K562 (cell line): ENCODE data around the gene GADL1. TPM values are rescaled to one million over a fixed set of nuclear protein-coding genes. Genes with fewer than 3 reads are reported as not detected.
A peak's percentile ranks its signal among the peaks of the same experiment; 100 is the strongest.

Experiments
- ATAC-seq: fragments of 200-7000 bp; cut with Tn5 transposase; 3 replicates; pipeline ENCODE4 v1.9.1; 2020; ENCODE audit warnings: moderate library complexity
- BruUV-seq: library from RNA; stranded (reverse); fragments of 400-500 nt; replicated peaks from 2 replicates; lab custom pipeline; 2021; lab: Mats Ljungman, UMichigan
- CTCF ChIA-PET: fragments of 300-600 bp; formaldehyde crosslinking; extraction: SDS; loops from one replicate; lab custom pipeline; 2021; ENCODE audit warnings: low intra/inter-chr PET ratio; lab: Yijun Ruan, JAX
- POLR2A ChIA-PET: fragments of 300-600, 350-650 bp; sonication (Branson Sonifier 250); formaldehyde crosslinking; extraction: SDS; loops from one replicate; lab custom pipeline; 2021; ENCODE audit warnings: antibody characterized with exemption, inconsistent platforms; lab: Yijun Ruan, JAX
- DNase-seq, 4 experiments: peaks; one replicate each; pipeline versions ENCODE4 v3.0.0 to v3.0.0-alpha.2; 2011 to 2018; ENCODE audit warnings: low spot score in 3 of 4, mixed read lengths in 3 of 4; ENCODE audit errors: extremely low read depth in 1 of 4
- FAIRE-seq: peaks from 2 replicates; lab custom pipeline; 2011; peaks lifted over from hg19 to GRCh38; lab: Jason Lieb, UNC
- H2AFZ ChIP-seq: 2 replicates; pipeline ENCODE4 v1.6.0; 2011; ENCODE audit warnings: low read depth, low read length, control low read depth, inconsistent platforms
- H3K27ac ChIP-seq: fragments of 200-600 bp; 3 replicates; pipeline ENCODE4 v1.8.0; 2011; ENCODE audit warnings: low read depth, mild to moderate bottlenecking, control low read depth, inconsistent platforms, low read length, moderate library complexity, mixed read lengths; ENCODE audit errors: extremely low read depth
- H3K27me3 ChIP-seq, 2 experiments: fragments of 300-600 bp in 1 of 2; 2 replicates in 1 of 2; 3 replicates in 1 of 2; pipeline versions ENCODE4 v1.6.0 to v1.8.0; 2011; ENCODE audit warnings: inconsistent platforms in 2 of 2, low read length in 2 of 2, mild to moderate bottlenecking in 1 of 2, mixed read lengths in 1 of 2, moderate library complexity in 1 of 2; ENCODE audit not compliant: control insufficient read depth in 2 of 2, insufficient read depth in 2 of 2
- H3K36me3 ChIP-seq: fragments of 300-600 bp; 3 replicates; pipeline ENCODE4 v1.8.0; 2011; ENCODE audit warnings: mild to moderate bottlenecking, low read length, inconsistent platforms; ENCODE audit not compliant: control insufficient read depth, insufficient read depth
- H3K4me1 ChIP-seq, 2 experiments: fragments of 200-600 bp in 1 of 2; replicated peaks in 1 of 2; 2 replicates in 1 of 2; 3 replicates in 1 of 2; pipeline versions ENCODE4 v1.5.1 to v1.8.0; 2011; ENCODE audit warnings: inconsistent platforms in 2 of 2, low read length in 2 of 2, mild to moderate bottlenecking in 1 of 2, mixed read lengths in 1 of 2, moderate library complexity in 1 of 2; ENCODE audit not compliant: control insufficient read depth in 2 of 2, insufficient read depth in 2 of 2
- H3K4me2 ChIP-seq: 2 replicates; pipeline ENCODE4 v1.6.1; 2011; ENCODE audit warnings: low read length, control low read depth, inconsistent platforms, mixed read lengths; ENCODE audit not compliant: insufficient read depth
- H3K4me3 ChIP-seq: fragments of 200-600 bp; sonication (generic), shearing (Covaris generic); 2 replicates; pipeline ENCODE4 v1.5.1; 2016; ENCODE audit warnings: control low read depth, inconsistent platforms
- H3K79me2 ChIP-seq: fragments of 200-600 bp; 3 replicates; pipeline ENCODE4 v1.8.0; 2011; ENCODE audit warnings: low read length, inconsistent platforms; ENCODE audit not compliant: control insufficient read depth, insufficient read depth
- H3K9ac ChIP-seq, 2 experiments: 2 replicates each; pipeline versions ENCODE4 v1.6.0 to v1.6.1; 2011; ENCODE audit warnings: low read depth in 2 of 2, low read length in 2 of 2, control low read depth in 1 of 2, inconsistent platforms in 1 of 2, mild to moderate bottlenecking in 1 of 2, mixed read lengths in 1 of 2; ENCODE audit not compliant: insufficient read depth in 1 of 2
- H3K9me1 ChIP-seq: one replicate; pipeline ENCODE4 v1.6.0; 2011; ENCODE audit warnings: inconsistent platforms, mild to moderate bottlenecking, low read length, moderate library complexity; ENCODE audit not compliant: control insufficient read depth, insufficient read depth
- H3K9me3 ChIP-seq: replicated peaks from 2 replicates; pipeline ENCODE4 v1.5.1; 2011; ENCODE audit warnings: low read depth, low read length, inconsistent platforms; ENCODE audit not compliant: control insufficient read depth, insufficient read depth
- H4K20me1 ChIP-seq: replicated peaks from 2 replicates; pipeline ENCODE4 v1.6.1; 2011; ENCODE audit warnings: low read length, inconsistent platforms, mixed read lengths; ENCODE audit not compliant: control insufficient read depth, insufficient read depth
- DEAF1 ChIP-seq: fragments of 450-650 bp; formaldehyde crosslinking; IDR thresholded peaks from 2 replicates; pipeline ENCODE4 v1.4.0; 2020; ENCODE audit warnings: mild to moderate bottlenecking, moderate library complexity
- KAT2B ChIP-seq: IDR thresholded peaks from one replicate; pipeline ENCODE4 v1.6.1; 2012; ENCODE audit warnings: low read depth, mild to moderate bottlenecking, control low read depth, inconsistent platforms, low read length, moderate library complexity
- RAD21 ChIP-seq, 2 experiments: fragments of 250-450 bp in 1 of 2; fragments of 450-650 bp in 1 of 2; sonication (Bioruptor Pico) in 1 of 2; formaldehyde crosslinking in 1 of 2; IDR thresholded peaks in 1 of 2; conservative IDR thresholded peaks in 1 of 2; 2 replicates each; pipeline versions ENCODE4 v1.4.0 to v1.8.0; 2020 to 2022; ENCODE audit warnings: mild to moderate bottlenecking in 2 of 2, moderate library complexity in 1 of 2
- TARDBP ChIP-seq: fragments of 450-650 bp; IDR thresholded peaks from 2 replicates; pipeline ENCODE4 v1.6.1; 2016
- WGBS: fragments of 100-300 bp; shearing (Covaris generic); methylation state at CpG from one replicate; pipeline ENCODE4 v1.1.6; 2016; ENCODE audit warnings: low coverage, mixed read lengths; ENCODE audit not compliant: insufficient coverage; ENCODE audit errors: missing lambda C conversion rate; 5-methylcytosine and 5-hydroxymethylcytosine counted together
- in situ Hi-C: fragments of 300-500 bp; cut with MboI; formaldehyde crosslinking; loops from 4 replicates; pipeline ENCODE4 v1.15.0; 2018; ENCODE audit warnings: inconsistent platforms, mixed read lengths
- intact Hi-C: fragments of 100-400 bp; cut with micrococcal nuclease; formaldehyde crosslinking; loops from 2 replicates; pipeline ENCODE4 v1.14.2; 2022
- polyA plus RNA-seq, 8 experiments: library from polyadenylated mRNA; depleted of rRNA in 4 of 8; stranded (reverse) in 5 of 8; unstranded in 3 of 8; fragments of >200 nt; fragmentation: Nextera tagmentation in 2 of 8; fragmentation: Illumina TruSeq in 1 of 8; extraction: Ambion mirVana in 2 of 8; extraction: Trizol in 1 of 8; gene quantifications; 2 replicates each; pipeline versions ENCODE4 v1.2.1 to v1.2.3, GENCODE V29; 2011 to 2014; ENCODE audit warnings: inconsistent platforms in 1 of 8, missing spikeins in 1 of 8
- total RNA-seq, 7 experiments: library from RNA; depleted of rRNA in 6 of 7; stranded (reverse); fragments of >200 nt in 6 of 7; fragmentation: Illumina TruSeq in 2 of 7; extraction: Trizol in 2 of 7; gene quantifications; 2 replicates each; pipeline versions ENCODE4 v1.2.1 to v1.2.3, GENCODE V29; 2011 to 2021; ENCODE audit warnings: low replicate concordance in 1 of 7
- TF ChIP-seq, protein P1 (sequence below), 2 experiments: fragments of 450-650 bp; formaldehyde crosslinking in 1 of 2; IDR thresholded peaks; 2 replicates each; pipeline versions ENCODE4 v1.4.0 to v1.6.1; 2014 to 2020; ENCODE audit warnings: mild to moderate bottlenecking in 2 of 2, borderline replicate concordance in 1 of 2, low read depth in 1 of 2
- TF ChIP-seq, protein P2 (sequence below), 3 experiments: IDR thresholded peaks in 2 of 3; conservative IDR thresholded peaks in 1 of 3; 2 replicates each; pipeline ENCODE4 v1.5.1; 2011 to 2012; ENCODE audit warnings: low read length in 3 of 3, mild to moderate bottlenecking in 3 of 3, control low read depth in 2 of 3, improper control_type of control experiment in 1 of 3, inconsistent platforms in 1 of 3, low read depth in 1 of 3, mixed read lengths in 1 of 3, moderate library complexity in 1 of 3; ENCODE audit not compliant: insufficient read depth in 2 of 3

GADL1 gene
- total and polyA plus RNA-seq, 9 of the 15 experiments (the other 6 are each of a cell fraction or from before 2014, with no cell fraction given), result 0.07 TPM; not detected in 8

GRCh38 chr3:30779686-30780287 is 114.7 kb downstream of the GADL1 start:
- POLR2A ChIA-PET, result no interaction called here
- Histone ChIP-seq H3K27ac (no peak overlapping the region), H3K4me2 (no peak overlapping the region), H3K4me1 (no peaks in the 10 kb centered on the region), H3K9me1 (no peaks in the 10 kb centered on the region), H3K9ac (no peak overlapping the region), H3K4me3 (no peak overlapping the region), H3K36me3 (no peaks in the 10 kb centered on the region), H3K79me2 (no peaks in the 10 kb centered on the region), H3K27me3 (no peaks in the 10 kb centered on the region), H4K20me1 (no peaks in the 10 kb centered on the region), H3K9me3 (no peaks in the 10 kb centered on the region), H2AFZ (no peak overlapping the region)
- ATAC-seq (no peak), FAIRE-seq (no peak), DNase-seq (peak in 2 of 4 experiments; percentile 8 to 28)
- CTCF ChIA-PET, result interaction anchor here (1.1 kb wide), 1 partner anchor 989 kb away, joined by 3 read pairs; no protein-coding TSS in a partner anchor
- in situ Hi-C loops, result loop anchor here (25.0 kb wide), 1 partner anchor 983 kb away; no protein-coding TSS in a partner anchor
- 0% methylated on average over 1 of the region's 1 CpG for WGBS
- intact Hi-C loops, result loop anchor here (5.0 to 10.0 kb wide), 2 partner anchors 353 to 915 kb away; no protein-coding TSS in a partner anchor
- BruUV-seq, result no TSS peak
- 0 out of 2 replicates have a peak, but pooled peaks have one; percentile 25 for TF ChIP-seq DEAF1 (CRISPR knock-in tag)
- peak; percentile 59 to 70 for TF ChIP-seq RAD21 (CRISPR knock-in tag; conservative IDR thresholded peaks at IDR 0.05 in 1 of 2, IDR thresholded peaks at IDR 0.05 in 1 of 2)
- TF ChIP-seq, protein P1, sequence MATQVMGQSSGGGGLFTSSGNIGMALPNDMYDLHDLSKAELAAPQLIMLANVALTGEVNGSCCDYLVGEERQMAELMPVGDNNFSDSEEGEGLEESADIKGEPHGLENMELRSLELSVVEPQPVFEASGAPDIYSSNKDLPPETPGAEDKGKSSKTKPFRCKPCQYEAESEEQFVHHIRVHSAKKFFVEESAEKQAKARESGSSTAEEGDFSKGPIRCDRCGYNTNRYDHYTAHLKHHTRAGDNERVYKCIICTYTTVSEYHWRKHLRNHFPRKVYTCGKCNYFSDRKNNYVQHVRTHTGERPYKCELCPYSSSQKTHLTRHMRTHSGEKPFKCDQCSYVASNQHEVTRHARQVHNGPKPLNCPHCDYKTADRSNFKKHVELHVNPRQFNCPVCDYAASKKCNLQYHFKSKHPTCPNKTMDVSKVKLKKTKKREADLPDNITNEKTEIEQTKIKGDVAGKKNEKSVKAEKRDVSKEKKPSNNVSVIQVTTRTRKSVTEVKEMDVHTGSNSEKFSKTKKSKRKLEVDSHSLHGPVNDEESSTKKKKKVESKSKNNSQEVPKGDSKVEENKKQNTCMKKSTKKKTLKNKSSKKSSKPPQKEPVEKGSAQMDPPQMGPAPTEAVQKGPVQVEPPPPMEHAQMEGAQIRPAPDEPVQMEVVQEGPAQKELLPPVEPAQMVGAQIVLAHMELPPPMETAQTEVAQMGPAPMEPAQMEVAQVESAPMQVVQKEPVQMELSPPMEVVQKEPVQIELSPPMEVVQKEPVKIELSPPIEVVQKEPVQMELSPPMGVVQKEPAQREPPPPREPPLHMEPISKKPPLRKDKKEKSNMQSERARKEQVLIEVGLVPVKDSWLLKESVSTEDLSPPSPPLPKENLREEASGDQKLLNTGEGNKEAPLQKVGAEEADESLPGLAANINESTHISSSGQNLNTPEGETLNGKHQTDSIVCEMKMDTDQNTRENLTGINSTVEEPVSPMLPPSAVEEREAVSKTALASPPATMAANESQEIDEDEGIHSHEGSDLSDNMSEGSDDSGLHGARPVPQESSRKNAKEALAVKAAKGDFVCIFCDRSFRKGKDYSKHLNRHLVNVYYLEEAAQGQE (IDR thresholded peaks at IDR 0.05; ENCODE audit: borderline replicate concordance), result 0 out of 2 replicates have a peak, but pooled peaks have one; percentile 6
- TF ChIP-seq, protein P1 (CRISPR knock-in tag; IDR thresholded peaks at IDR 0.05; ENCODE audit: low read depth), result no peak
- TF ChIP-seq, protein P2, sequence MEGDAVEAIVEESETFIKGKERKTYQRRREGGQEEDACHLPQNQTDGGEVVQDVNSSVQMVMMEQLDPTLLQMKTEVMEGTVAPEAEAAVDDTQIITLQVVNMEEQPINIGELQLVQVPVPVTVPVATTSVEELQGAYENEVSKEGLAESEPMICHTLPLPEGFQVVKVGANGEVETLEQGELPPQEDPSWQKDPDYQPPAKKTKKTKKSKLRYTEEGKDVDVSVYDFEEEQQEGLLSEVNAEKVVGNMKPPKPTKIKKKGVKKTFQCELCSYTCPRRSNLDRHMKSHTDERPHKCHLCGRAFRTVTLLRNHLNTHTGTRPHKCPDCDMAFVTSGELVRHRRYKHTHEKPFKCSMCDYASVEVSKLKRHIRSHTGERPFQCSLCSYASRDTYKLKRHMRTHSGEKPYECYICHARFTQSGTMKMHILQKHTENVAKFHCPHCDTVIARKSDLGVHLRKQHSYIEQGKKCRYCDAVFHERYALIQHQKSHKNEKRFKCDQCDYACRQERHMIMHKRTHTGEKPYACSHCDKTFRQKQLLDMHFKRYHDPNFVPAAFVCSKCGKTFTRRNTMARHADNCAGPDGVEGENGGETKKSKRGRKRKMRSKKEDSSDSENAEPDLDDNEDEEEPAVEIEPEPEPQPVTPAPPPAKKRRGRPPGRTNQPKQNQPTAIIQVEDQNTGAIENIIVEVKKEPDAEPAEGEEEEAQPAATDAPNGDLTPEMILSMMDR (IDR thresholded peaks at IDR 0.05 in 2 of 3, conservative IDR thresholded peaks at IDR 0.05 in 1 of 3; ENCODE audit: insufficient read depth in 2 of 3, low read depth in 1 of 3, low read length in 3 of 3), result peak in 2 of 3 experiments; percentile 16 to 38; a peak in 2 of 6 replicates
- no peak for TF ChIP-seq TARDBP
- TF ChIP-seq KAT2B, result no peak
- TF ChIP-seq, all 486 proteins: peak for 4
